Measurements from ENCODE around the gene SNRPF.

DNA sequence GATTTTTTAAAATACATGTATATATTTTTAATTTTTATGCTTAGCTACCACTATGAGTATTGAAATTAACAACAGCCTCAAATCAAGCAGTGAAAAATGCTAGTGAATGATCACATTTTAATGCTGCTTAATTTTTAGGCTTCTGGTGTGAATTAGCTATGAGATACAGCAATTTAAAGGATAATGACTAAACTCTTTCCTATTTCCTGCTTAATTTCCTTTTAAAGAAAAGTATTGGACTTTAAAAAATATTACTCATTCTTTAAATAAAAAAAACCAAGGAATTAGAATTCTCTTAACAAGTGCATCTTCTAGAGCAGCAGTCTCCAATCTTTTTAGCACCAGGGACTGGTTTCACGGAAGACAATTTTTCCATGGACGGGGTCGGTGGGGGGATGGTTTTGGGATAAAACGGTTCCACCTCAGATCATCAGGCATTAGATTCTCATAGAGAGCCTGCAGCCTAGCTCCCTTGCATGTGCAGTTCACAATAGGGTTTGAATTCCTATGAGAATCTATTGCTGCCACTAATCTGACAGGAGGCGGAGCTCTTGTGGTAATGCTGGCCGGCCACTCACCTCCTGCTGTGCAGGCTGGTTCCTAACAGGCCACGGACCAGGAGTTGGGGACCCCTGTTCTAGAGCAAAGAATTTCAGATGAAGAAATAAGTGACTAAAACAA is 49.6 kb upstream of the SNRPF start:
- TF ChIP-seq CTCF (IDR thresholded peaks at IDR 0.05; ENCODE audit: low read depth, low read length) = no peak
- no peak for TF ChIP-seq POLR2A (IDR thresholded peaks at IDR 0.05; ENCODE audit: extremely low read depth, insufficient read length)
- TF ChIP-seq MAX (IDR thresholded peaks at IDR 0.05; ENCODE audit: low read depth, low read length) = no peak
